ENCODE measurements around the gene PLXNA3.

GRCh38 chrX:154486052-154486395 lies 27.9 kb downstream of the PLXNA3 start:
- no peak for TF ChIP-seq CEBPB (IDR thresholded peaks at IDR 0.05; ENCODE audit: borderline replicate concordance in 1 of 2, low read depth in 2 of 2, low read length in 2 of 2)
- no peak for TF ChIP-seq MXI1 (IDR thresholded peaks at IDR 0.05; ENCODE audit: low read depth, low read length)
- no peak for TF ChIP-seq CTCF (IDR thresholded peaks at IDR 0.05 in 2 of 3, conservative IDR thresholded peaks at IDR 0.05 in 1 of 3; ENCODE audit: control insufficient read depth in 2 of 3, extremely low read depth in 1 of 3, insufficient read depth in 1 of 3, low read depth in 3 of 3, low read length in 3 of 3)
- TF ChIP-seq ZNF274 (IDR thresholded peaks at IDR 0.05; ENCODE audit: insufficient read depth, insufficient read length) = no peak
- TF ChIP-seq SPI1 (IDR thresholded peaks at IDR 0.05; ENCODE audit: borderline replicate concordance, insufficient read depth, low read depth, low read length) = no peak
- TF ChIP-seq POLR2AphosphoS2 (IDR thresholded peaks at IDR 0.05; ENCODE audit: low read depth, low read length) = no peak
- TF ChIP-seq MAX (IDR thresholded peaks at IDR 0.05; ENCODE audit: low read depth, low read length) = no peak
- TF ChIP-seq HDAC6 (IDR thresholded peaks at IDR 0.05; ENCODE audit: unreplicated experiment) = no peak
- no peak for TF ChIP-seq MTA3 (IDR thresholded peaks at IDR 0.05; ENCODE audit: borderline replicate concordance, low read length)
- no peak for TF ChIP-seq ZNF24 (IDR thresholded peaks at IDR 0.05)
